Measurements from ENCODE around the gene KIF2A. TPM values are rescaled to one million over a fixed set of nuclear protein-coding genes. Genes with fewer than 3 reads are reported as not detected.
"Not testable (repeated sequence)": the region's sequence is repeated elsewhere in the genome, so short reads cannot be mapped to it uniquely, and the experiment has no call there.

KIF2A gene
- total RNA-seq, 1 experiment from 2014 or later: 81.4 TPM

- CTCF ChIA-PET: no interaction called here
- BruUV-seq (replicated peaks): no TSS peak
- H3K27me3 Mint-ChIP-seq (ENCODE audit: unreplicated experiment): no peaks in the 10 kb centered on the region
- no peak for TF ChIP-seq CTCF (IDR thresholded peaks at IDR 0.05; ENCODE audit: unreplicated experiment)
- peaks cover 1% of the 10 kb centered on the region for H3K36me3 Mint-ChIP-seq (ENCODE audit: insufficient read depth, unreplicated experiment)
- DNase-seq: no peak
- H3K4me1 Mint-ChIP-seq (ENCODE audit: low read depth, unreplicated experiment): peaks cover 29% of the 10 kb centered on the region
- no peak overlapping the region for H3K4me3 Mint-ChIP-seq (ENCODE audit: low read depth, unreplicated experiment)
- no peak overlapping the region for H3K27ac Mint-ChIP-seq (ENCODE audit: unreplicated experiment)
- intact Hi-C loops (cut with micrococcal nuclease; ENCODE audit: unreplicated experiment): no loop called here
- H3K9me3 Mint-ChIP-seq (ENCODE audit: low read depth, unreplicated experiment): peaks cover 3% of the 10 kb centered on the region
Measured at GRCh38 chr5:62288118-62288517, 17.9 kb upstream of the KIF2A start.

GRCh38 chr5:62289813-62290212 is 16.2 kb upstream of the KIF2A start:
- H3K4me1 Mint-ChIP-seq (ENCODE audit: low read depth, unreplicated experiment): peaks cover 19% of the 10 kb centered on the region
- no peak overlapping the region for H3K27ac Mint-ChIP-seq (ENCODE audit: unreplicated experiment)
- DNase-seq: no peak
- peaks cover 3% of the 10 kb centered on the region for H3K9me3 Mint-ChIP-seq (ENCODE audit: low read depth, unreplicated experiment)
- H3K27me3 Mint-ChIP-seq (ENCODE audit: unreplicated experiment): no peaks in the 10 kb centered on the region
- CTCF ChIA-PET: no interaction called here
- no peaks in the 10 kb centered on the region for H3K36me3 Mint-ChIP-seq (ENCODE audit: insufficient read depth, unreplicated experiment)
- H3K4me3 Mint-ChIP-seq (ENCODE audit: low read depth, unreplicated experiment): no peak overlapping the region
- no peak for TF ChIP-seq CTCF (IDR thresholded peaks at IDR 0.05; ENCODE audit: unreplicated experiment)
- intact Hi-C loops (cut with micrococcal nuclease; ENCODE audit: unreplicated experiment): no loop called here
- BruUV-seq (replicated peaks): no TSS peak

- DNase-seq; H3K36me3 Mint-ChIP-seq (ENCODE audit: insufficient read depth, unreplicated experiment); H3K4me3 Mint-ChIP-seq (ENCODE audit: low read depth, unreplicated experiment); H3K27ac Mint-ChIP-seq (ENCODE audit: unreplicated experiment); BruUV-seq (replicated peaks); H3K27me3 Mint-ChIP-seq (ENCODE audit: unreplicated experiment); intact Hi-C loops (cut with micrococcal nuclease; ENCODE audit: unreplicated experiment); H3K9me3 Mint-ChIP-seq (ENCODE audit: low read depth, unreplicated experiment): not testable (repeated sequence)
- peaks cover 22% of the 10 kb centered on the region for H3K4me1 Mint-ChIP-seq (ENCODE audit: low read depth, unreplicated experiment)
- CTCF ChIA-PET: interaction anchor here (0.6 kb wide), 1 partner anchor 64 kb away, joined by 12 read pairs; no protein-coding TSS in a partner anchor
Measured at GRCh38 chr5:62291829-62292228, 14.2 kb upstream of the KIF2A start.

DNA sequence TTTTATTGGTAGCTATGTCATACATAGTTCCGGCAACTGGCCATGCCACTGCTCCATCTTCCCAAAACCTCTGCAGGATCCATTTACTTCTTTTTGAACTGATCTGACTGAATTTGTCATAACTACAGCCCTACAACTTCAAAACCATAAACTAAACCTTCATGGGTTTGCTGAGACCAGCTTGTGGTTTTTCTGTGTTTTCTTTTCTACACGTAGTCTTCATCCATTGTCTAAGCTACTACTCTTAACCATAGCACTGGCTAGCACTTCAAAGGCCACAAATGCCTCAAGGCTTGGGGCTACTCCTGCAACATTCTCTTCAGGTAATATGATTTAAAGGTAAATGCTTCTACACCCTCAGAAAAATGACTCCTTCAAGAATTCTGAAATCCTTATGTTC is 9.0 kb upstream of the KIF2A start:
- DNase-seq: no peak
- H3K27ac Mint-ChIP-seq (ENCODE audit: unreplicated experiment): no peak overlapping the region
- H3K36me3 Mint-ChIP-seq (ENCODE audit: insufficient read depth, unreplicated experiment): no peaks in the 10 kb centered on the region
- no TSS peak for BruUV-seq (replicated peaks)
- peaks cover 6% of the 10 kb centered on the region for H3K4me1 Mint-ChIP-seq (ENCODE audit: low read depth, unreplicated experiment)
- CTCF ChIA-PET: no interaction called here
- no peak overlapping the region for H3K4me3 Mint-ChIP-seq (ENCODE audit: low read depth, unreplicated experiment)
- TF ChIP-seq CTCF (IDR thresholded peaks at IDR 0.05; ENCODE audit: unreplicated experiment): no peak
- peaks cover 3% of the 10 kb centered on the region for H3K9me3 Mint-ChIP-seq (ENCODE audit: low read depth, unreplicated experiment)
- no peaks in the 10 kb centered on the region for H3K27me3 Mint-ChIP-seq (ENCODE audit: unreplicated experiment)
- intact Hi-C loops (cut with micrococcal nuclease; ENCODE audit: unreplicated experiment): no loop called here

GRCh38 chr5:62298118-62298517 is 7.9 kb upstream of the KIF2A start:
- H3K27ac Mint-ChIP-seq (ENCODE audit: unreplicated experiment): no peak overlapping the region
- H3K4me3 Mint-ChIP-seq (ENCODE audit: low read depth, unreplicated experiment): no peak overlapping the region
- no TSS peak for BruUV-seq (replicated peaks)
- CTCF ChIA-PET: no interaction called here
- no peak for TF ChIP-seq CTCF (IDR thresholded peaks at IDR 0.05; ENCODE audit: unreplicated experiment)
- intact Hi-C loops (cut with micrococcal nuclease; ENCODE audit: unreplicated experiment): no loop called here
- peaks cover 6% of the 10 kb centered on the region for H3K4me1 Mint-ChIP-seq (ENCODE audit: low read depth, unreplicated experiment)
- H3K36me3 Mint-ChIP-seq (ENCODE audit: insufficient read depth, unreplicated experiment): no peaks in the 10 kb centered on the region
- H3K9me3 Mint-ChIP-seq (ENCODE audit: low read depth, unreplicated experiment): no peaks in the 10 kb centered on the region
- DNase-seq: no peak
- H3K27me3 Mint-ChIP-seq (ENCODE audit: unreplicated experiment): no peaks in the 10 kb centered on the region
